NCI-H1092 (cell line): ENCODE measurements around the gene REXO2.

Source experiments
- DNase-seq: peaks from one replicate; lab custom pipeline; 2025; lab: John Stamatoyannopoulos, UW

REXO2 gene

DNA sequence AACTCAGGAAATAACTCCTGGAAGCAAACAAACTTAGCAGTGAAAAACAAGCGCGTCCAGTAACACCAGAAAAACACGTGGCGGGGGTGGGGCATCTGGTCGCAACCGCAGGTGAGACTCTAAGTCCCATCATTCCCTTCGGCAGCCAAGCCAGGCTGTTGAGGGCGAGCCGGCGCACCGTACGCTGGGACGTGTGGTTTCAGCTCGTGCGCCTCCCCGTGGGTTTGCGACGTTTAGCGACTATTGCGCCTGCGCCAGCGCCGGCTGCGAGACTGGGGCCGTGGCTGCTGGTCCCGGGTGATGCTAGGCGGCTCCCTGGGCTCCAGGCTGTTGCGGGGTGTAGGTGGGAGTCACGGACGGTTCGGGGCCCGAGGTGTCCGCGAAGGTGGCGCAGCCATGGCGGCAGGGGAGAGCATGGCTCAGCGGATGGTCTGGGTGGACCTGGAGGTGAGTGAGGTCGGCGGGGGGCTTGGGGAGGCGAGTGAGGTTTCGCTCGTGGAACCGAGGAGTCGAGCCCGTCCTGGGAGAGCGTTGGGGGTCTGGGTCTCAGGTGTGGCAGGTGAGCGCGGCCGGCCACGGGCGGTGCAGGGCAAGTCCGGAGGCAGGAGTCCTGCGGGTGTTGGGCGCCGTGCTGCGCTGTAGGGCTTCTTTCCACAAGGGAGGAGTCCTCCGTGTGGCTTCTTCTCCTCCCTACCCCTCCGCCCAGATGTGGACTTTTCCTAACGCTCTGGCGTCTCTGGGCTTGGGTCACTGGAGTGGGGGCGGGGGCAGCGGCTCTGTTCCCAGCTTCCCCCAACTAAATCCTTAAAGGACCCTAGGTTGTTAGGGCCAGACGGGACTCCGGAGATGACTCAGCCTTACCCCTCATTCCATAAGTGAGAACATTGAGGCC is at the start of gene REXO2:
REXO2 (plus strand) TSS at position 239 of the 892 bp plus-strand sequence; CDS start at position 301, 62 bp downstream.
- peak; percentile 97 for DNase-seq

DNA sequence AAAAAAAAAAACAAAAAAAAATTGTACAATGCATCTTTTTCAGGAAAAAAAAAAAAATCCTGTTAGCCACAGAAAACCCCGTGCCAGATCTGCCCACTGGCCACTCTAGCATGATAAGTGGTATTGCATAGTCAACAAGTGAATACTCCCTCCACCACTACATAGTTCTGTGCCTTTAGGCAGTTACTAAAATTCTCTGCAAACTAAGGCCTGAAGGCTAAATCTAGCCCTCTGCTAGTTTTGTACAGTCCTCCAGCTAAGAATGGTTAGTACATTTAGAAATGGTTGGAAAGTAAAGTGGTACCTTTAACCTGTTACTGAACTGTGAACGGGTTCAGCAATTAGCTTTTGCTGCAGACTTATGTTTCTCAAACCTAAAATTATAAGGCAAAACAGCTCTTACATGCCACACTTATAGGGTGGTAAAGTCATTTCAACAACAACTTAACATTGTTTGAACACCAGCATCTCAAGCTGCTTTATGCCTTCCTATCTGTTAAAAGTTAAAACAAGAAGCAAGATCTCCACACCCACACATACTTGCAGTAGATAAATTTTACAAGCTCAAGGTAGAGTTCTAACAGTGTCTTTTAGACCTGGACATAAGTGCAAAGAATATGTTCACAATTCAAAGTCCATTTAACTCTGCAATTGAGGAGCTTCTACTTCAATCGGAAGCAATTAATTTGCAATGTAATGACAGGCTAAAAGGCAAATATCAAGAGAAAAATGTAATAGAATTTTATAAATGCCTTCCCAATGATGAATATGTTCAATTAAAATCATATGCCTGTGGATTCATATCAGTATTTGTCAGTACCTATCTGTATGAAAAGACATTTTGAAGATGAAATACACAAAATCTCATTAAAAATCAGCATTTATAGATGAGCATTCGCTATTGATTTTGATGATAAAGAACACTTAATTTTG is 46.3 kb upstream of the REXO2 start:
- no peak for DNase-seq

DNA sequence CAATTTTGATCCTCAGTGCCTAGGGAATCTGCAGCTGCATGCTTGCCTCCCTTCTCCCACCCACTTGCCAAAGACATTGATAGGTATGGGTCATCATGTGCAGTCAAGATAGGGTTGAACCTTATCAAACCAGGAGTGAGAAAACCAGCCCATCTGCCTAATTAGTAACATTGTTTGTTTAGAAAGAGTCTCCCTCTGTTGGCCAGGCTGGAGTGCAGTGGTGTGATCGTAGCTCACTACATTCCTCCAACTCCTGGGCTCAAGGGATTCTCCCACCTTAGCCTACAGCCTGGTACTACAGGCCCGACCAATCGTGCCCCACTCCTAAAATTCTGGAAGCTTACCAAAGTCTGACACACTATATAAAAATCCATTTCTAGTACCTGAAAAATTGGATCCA is 43.5 kb upstream of the REXO2 start:
- no peak for DNase-seq

DNA sequence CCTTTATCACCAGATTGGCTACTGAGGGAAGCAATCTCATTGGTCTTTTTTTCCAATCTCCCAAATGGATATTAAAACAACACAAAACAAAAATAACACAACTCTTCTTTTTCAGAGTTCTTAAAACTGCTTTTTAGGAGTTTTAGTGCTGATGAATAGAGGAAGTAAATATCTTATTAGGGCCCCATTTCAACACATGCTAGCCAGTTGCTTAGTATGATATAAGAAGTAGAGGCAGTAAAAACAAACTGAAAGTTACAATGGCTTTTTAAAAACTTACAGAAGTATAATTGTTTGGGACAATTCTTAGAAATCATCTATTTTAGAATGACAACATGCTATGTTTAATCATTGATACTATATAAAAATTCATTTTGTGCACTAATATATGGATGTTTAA is 42.4 kb upstream of the REXO2 start:
- DNase-seq: no peak

DNA sequence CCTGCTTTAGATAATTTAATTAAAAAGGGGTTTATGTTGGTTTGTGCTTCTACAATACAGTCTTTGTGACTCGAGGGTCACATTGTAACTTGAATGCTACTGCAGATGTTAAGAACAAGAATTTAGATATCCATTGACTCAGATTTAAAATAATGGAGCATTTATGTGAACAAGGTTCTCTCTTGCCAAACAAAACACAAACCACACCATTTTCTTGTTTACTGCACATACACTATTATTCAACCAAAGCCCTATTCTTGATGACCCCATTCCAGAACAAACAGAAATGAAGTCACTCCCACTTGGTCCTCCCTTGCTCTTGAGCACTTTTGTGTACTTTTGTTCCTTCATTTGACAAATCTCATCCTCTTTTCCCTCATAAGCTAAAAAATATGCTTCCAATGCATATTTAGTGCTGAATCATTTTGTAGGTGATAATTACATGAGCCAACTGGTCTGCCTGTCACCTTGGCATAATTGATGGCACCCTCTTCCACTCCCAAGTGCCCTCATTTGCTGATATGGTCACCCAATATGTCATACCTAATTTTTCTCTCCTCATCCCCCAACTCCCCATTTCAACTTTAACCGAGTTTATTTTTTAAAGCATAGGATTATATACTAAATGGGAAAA is 41.8 kb upstream of the REXO2 start:
- DNase-seq: no peak

DNA sequence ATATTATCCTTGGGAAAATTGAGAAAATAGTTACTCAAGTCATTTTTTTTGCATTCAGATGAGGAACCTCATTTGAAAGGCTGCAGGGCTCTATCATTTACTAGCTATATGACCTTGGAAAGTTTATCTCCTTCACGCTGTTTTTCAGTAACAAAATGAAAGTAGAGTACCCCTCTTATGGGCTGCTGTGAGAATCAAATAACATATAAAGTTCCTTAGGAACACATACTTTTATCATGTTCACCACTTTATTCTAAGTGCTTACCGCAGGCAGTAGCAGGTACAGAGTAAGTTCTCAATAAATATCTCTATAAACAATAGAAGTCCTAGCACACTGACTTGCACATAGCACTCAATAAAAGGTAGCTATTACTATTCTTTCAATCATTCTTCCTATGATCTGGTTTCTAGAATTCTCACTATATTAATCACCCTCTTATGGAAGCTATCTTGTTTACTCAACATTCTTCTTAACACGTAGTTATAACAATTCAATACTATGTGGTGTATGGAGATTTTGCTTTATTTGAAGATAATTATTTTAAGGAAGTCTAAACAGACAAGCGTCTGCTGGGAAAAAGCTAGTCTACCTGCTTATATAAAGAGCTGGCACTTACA is 40.9 kb upstream of the REXO2 start:
- DNase-seq: no peak

DNA sequence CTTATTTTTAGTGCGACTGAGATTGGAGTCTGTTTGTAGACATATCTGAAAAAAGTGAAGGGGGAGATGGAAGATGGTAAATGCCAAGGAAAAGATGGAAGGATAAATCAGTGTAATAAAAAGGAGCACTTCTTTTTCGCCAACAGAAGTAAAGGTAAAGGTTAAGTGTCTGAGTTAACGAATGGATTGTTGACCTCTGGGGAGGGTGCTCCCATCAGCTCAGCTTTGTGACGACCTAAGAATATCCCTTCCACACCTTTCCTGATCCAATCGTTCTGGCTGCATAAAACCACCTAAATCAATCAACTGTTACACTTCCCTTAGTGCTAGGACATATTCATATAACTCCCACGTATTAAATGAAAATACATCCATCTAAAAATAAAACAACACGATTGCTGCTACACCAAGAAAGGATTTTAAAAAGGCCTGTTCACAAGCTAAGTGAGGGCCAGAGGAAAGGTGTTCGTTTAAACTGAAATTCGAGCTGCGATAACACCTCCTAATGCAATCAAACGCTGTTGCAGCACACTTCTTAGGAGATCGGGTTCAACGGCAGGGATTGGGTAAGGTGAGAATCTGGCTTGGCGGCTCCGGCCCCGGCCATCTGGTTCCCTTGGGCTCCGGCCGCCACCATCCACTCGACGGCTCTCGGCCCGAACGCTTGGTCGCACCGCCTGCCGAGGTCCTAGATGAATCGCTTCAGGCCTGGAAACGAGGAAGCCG is 39.6 kb upstream of the REXO2 start:
- DNase-seq: peak; percentile 75

DNA sequence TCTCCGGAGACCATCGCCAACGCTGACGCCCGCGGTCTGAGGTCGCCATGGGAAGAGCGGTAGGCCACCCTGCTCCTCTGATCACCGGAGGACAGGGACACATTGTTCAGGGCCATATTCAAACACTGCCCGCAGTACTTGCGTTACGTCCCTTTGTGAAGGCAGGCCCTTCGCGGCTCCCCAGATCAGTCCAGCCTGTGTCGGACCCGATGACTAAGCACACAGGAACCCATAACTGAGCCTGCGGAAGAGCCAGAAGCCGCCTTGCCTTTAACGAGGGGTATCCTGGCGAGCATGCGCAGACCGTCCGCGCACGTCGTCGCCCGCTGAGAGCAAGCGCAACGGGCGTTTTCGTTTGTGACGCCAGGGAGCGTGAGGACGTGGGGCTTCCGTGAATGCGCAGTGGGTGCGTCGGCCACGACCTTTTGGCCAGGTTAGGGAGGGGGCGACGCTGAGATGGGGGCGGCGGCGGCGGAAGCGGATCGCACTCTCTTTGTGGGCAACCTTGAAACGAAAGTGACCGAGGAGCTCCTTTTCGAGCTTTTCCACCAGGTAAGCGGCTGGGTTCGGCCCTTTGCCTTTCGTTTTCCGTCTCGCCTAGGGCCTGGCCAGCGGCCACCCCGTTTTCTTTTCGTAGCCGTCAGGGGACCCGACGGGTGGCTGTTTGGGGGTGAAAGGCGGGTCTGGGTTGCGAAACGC is 38.9 kb upstream of the REXO2 start, which contains the start of the genes C11orf71 and RBM7:
C11orf71 (minus strand) TSS at position 296 of the 699 bp plus-strand sequence; CDS start at position 116, 180 bp downstream.
RBM7 (plus strand) TSS at position 451 of the 699 bp plus-strand sequence; CDS start at position 457, 6 bp downstream.
- DNase-seq: peak; percentile 99

DNA sequence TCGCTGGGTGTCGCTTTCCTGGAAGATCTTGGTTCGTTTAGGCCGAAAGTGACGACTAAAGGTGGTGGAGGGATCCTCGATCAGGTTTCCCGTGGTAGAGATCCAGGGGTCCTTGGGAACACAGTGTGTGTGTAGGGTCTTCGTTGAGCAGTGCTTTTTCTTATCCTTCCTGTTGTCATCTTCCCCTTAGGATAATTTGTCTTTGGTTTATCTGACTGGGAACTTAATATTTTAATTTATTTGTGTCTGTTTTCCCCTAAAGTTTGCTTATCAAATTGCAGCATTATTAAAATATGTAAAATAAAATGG is 38.4 kb upstream of the REXO2 start:
- DNase-seq: no peak

DNA sequence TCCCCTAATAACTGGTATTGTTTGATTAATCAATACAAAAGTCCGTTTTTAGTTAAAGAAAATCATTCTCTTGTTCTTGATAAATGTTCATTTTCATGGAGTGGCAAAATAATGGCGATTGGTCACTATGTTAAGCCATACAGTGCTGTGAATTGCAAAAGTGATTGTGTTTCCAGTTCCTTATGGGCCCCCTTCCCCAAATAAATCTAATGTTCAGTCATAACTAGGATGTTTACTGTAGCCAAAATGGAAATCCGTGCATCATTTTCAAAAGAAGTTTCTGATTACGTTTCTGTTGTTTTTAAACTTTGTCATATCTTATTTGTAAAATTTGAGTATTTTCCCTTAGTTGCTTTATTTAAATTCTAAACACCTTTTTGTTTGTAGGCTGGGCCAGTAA is 38.0 kb upstream of the REXO2 start:
- no peak for DNase-seq

DNA sequence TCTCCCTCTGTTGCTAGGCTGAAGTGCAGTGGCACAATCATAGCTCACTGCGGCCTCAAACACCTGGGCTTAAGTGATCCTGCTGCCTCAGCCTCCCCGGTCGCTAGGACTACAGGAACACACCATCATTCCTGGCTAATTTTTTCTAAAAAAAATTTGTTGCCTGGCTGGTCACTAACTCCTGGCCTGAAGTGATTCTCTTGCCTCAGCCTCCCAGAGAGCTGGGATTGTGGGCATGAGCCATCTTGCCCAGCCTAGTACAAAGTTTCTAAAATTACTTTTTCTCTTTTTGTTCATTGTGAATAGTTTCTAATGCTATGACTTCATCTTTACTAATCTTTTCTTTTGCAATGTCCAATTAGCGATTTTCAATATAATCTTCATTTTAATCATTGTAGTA is 26.3 kb upstream of the REXO2 start:
- DNase-seq: no peak

DNA sequence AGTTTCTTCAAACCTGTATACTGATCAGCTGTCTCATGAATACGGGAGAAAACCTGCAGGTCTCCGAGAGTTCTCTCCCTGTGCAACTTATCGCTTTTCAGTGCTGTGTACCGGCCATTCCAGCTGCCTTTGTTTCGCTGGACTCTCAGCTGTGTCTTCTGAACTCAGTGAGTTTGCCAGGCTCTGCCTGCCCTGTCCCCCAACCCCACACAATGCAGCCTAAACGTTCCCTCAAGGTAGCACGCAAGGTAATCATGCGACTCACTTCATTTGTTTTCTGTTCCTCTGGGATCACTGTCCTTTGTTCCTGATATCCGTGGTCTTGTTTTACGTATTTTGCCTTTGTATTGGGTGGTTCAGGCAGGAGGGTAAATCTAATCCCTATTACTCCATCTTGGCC is 25.3 kb upstream of the REXO2 start:
- DNase-seq: no peak

DNA sequence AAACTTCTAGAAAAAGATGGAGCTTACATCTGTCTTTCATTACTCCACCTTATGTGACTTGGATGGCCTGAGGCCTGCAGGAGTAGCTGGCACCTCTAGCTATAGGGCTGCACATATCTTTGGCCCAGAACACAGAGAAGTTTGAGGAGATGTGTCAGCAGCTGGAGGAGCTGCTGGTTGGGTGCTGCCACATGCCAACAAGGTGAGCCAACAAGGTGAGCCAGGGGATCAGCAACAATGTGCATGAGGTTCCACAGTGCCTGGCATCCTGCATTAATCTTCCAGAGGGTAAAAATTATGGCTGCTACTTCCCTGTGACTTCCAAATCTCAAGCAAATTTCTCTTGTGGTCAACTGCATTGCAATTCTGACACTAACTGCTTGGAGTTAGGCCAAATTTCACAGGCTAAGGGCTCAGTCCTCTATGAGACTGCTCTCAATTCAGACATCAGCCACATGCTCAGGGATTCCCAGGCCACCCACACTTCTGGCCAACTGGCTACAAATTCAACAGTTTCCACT is 22.8 kb upstream of the REXO2 start:
- no peak for DNase-seq

DNA sequence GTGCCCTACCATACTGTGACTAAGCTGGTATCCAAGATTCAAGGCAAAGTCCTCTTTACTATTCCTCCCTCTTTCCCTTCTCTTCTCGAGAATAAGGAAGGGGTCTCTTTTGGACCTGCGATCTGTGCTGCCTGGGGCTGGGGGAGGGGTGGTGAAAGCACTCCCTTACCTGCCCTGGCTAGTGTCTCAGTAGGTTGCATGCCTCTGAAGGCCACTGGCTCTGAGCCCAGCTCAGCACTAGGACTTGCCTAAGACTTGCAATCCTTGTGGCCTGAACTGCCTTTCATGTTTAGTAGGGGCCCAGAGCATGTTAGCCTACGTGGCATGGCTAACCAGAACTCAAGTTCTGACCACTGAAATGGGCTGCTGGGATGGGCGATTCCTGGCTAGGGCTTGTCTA is 13.0 kb upstream of the REXO2 start:
- DNase-seq: no peak

DNA sequence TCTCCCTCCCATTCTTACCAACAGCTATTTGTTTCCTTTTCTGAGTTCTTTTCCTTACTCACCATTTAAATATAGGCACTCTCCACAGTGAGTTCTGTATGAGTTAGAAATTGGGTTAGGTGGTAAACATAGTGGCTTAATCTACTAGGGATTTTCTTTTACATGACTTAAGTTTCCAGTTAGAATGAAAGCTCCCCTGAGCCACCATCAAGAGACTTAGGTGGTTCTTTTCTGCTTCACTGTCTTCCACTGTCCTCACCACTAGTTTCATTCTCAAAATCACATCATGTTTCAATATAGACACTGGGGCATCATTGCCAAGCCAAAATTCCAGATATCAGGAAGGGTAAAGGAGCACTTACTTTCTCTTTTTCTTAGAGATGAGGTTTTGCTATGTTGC is 9.0 kb upstream of the REXO2 start:
- DNase-seq: no peak

DNA sequence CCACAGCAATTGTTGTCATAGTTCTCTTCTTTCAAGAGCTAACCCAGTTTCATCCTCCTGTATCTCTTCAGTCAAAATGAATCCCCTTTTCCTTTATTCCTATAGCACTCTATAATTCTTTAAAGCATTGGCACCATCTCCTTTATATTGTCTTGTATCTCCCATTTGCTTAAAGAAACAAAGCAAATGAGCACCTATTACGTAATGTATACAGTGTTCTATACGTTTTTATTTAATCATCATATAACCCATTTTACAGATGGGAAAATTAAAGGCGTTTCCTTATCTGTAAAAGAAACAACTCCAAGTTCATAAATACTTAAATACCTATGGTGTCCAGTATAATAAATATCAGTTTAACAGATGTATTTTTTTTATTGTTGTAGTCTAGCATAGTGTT is 6.4 kb upstream of the REXO2 start:
- no peak for DNase-seq

DNA sequence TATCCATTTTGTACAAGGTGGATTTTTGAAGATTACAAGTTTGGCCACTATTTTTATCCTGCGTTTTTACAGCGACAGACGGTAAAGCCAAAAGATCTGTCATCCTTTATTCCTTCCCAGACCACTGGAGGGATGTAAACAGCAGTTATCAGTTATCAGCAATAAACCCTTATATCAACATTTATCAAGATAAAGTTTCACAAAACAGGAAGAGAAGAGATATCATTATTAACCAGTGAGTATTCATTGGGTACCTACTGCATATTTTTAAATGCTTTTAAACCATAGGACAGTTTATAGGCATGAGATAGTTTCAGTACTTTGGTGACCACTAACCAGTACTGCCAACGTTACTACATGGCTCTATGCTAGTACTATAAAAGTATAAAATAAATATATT is 5.9 kb upstream of the REXO2 start:
- no peak for DNase-seq

DNA sequence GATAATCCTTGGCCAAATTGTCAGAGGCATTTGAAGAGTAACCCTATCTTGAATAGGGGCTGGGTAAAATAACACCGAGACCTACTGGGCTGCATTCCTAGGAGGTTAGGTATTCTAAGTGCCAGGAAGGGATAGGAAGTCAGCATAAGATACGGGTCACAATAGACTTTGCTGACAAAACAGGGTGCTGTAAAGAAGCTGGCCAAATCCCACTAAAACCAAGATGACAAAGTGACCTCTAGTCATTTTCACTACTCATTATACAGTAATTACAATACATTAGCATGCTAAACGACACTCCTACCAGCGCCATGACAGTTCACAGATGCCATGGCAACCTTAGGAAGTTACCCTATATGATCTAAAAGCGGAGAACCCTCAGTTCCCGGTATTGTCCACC is 964 bp upstream of the REXO2 start:
- DNase-seq: no peak

DNA sequence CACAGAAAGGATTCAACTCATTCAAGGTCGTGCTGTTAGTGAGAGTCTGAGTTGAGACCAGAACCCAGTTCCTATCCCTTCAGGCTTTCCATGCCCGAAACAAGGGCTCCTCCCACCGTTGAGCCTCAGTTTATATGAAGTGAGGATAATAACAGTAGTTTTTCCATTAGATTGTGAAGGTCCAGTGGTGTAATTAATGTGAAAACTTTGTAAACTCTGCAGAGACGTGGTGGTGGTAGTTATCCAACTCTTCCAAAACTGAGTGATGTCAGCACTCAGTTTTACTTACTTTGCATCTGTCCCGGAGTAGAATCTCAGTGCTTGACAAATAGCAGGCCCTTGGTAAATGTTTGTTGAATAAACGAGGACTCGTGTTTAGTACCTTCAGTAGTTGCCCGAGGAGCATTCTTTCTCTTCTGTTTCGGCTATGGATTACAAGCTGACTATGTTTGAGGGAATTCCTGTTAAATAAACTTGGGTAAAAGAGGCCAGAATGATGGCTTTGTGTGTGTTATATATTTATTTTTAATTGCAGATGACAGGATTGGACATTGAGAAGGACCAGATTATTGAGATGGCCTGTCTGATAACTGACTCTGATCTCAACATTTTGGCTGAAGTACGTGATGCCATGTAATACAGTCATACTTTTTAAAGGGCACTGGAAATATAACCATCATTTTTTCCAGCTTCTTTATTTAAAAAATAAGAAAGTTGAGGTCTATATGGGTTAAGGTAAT is 1.0 kb downstream of the REXO2 start:
- no peak for DNase-seq
